Inflammatory macrophage treated with lipopolysaccharide for 4 hours (primary cell): ENCODE measurements around the gene SFXN4.
"Not testable (repeated sequence)": the region's sequence is repeated elsewhere in the genome, so short reads cannot be mapped to it uniquely, and the experiment has no call there.

Source experiments
- DNase-seq: peaks from one replicate; pipeline ENCODE4 v3.0.0-alpha.2; 2020

SFXN4 gene

DNA sequence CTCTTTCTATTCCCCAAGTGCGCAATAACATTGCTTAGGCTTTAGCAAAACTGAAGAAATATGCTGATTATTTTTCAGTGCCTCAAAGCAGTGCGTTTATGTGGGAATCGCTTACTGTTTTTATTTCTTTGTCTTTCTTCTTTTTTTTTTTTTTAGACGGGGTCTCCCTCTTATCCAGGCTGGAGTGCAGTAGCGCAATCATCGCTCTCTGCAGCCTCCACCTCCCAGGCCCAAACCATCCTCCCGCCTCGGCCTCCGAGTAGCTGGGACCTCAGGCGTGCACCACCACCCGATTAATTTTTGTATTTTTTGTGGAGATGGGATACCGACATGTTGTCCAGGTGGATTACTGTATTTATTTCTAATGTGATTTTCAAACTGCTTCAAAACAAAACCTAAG lies 60.4 kb downstream of the SFXN4 start:
- no peak for DNase-seq

DNA sequence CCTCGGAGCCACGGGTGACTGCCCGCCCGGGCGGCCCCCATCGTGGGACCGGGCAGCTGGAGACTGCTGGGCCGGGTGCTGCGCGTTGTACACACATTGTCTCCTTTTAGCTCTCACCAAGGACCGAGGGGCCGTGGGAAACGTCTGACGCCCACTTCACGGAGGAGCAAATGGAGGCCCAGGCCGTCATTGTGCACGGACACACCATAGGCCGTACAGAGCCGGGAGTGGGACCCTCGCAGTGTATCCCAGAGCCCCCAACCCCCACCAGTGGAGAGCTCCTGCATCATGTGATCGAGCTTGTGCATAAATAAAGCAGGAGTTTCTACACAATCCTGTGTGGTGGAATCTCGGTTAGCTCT lies 60.9 kb downstream of the SFXN4 start:
- peak; percentile 22 for DNase-seq

DNA sequence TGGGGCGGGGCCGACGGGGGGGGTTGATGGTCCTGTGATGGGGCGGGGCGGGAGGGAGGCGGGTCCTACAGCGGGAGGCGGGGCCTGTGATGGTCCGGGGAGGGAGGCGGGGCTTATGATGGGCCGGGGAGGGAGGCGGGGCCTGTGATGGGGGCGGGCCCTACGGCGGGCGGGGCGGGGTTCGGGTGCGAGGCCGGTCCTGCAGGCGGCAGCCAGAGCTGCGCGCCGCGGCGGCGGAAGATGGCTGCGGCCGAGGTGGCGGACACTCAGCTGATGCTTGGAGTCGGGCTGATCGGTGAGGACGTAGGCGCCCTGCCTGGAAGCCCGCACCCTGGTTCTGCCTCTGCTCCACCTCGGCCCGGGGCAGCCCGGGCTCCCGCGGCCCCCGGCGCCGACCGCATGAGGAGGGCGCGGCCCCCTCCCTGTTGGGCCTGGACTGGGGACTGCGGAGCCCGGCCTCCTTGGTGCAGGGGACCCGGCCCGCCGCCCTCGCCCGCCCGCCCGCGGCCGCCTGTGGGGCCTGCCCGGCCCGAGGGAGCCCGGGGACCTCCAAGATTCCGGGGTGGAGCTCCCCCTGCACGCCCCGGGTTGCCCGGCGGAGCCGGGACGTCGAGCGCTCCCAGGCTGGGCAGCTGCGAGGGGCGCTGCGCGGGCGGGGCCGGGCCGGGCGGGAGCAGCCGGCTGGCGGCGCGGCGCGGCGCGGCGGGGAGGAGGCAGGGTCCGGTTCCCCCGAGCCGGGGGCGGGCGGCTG lies 61.4 kb downstream of the SFXN4 start, which contains the start of gene DENND10:
Gene DENND10 (plus strand): TSS at position 211 of the 751 bp plus-strand sequence. CDS start 30 bp downstream, at position 241.
- DNase-seq: peak; percentile 78

DNA sequence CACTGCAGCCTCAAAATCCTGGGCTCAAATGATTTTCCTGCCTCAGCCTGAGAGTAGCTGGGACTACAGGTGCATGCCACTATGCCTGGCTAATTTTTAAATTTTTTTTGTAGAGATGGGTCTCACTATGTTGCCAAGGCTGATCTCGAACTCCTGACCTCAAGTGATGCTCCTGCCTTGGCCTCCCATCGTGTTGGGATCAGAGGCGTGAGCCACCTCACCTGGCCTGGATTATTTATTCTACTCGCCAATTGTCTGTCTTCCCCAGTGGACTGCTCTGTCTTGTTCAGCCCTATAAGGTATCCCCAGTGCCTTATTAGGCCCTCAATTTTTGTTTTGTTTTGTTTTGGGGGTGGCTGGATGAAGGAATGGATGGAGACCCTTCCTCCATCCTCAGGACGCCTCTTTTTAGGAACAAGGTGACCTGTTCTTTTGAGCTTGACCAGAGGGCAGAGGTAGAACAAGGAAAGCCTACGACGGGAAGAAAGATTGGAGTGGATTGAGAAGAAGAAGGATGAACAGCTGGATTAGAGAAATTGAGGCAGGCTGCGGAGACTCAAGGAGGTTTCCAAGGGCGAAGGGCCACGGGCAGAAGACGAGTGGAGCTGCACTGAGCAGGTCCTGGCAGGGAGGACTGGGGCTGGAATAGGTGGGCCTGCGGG lies 62.1 kb downstream of the SFXN4 start:
- DNase-seq: no peak

- DNase-seq: no peak
Measured at GRCh38 chr10:119101366-119102098, 64.0 kb downstream of the SFXN4 start.

GRCh38 chr10:119100434-119101238 lies 64.9 kb downstream of the SFXN4 start:
- DNase-seq: peak; percentile 42

DNA sequence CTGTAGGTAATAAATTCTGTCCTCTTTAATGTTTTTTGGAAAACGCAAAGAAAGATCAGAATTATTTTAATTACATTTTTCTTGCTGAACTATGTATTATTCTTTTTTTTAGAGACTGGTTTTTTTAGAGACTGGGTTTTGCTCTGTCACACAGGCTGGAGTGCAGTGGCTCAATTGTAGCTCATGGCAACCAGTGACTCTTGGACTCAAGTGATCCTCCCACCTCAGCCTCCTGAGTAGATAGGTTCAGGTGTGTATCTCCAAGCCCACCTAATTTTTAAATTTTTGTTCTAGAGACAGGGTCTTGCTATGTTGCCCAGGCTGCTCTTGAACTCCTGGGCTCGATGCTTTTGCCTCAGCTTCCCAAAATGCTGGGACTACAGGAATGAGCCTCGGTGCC lies 66.9 kb downstream of the SFXN4 start:
- no peak for DNase-seq

DNA sequence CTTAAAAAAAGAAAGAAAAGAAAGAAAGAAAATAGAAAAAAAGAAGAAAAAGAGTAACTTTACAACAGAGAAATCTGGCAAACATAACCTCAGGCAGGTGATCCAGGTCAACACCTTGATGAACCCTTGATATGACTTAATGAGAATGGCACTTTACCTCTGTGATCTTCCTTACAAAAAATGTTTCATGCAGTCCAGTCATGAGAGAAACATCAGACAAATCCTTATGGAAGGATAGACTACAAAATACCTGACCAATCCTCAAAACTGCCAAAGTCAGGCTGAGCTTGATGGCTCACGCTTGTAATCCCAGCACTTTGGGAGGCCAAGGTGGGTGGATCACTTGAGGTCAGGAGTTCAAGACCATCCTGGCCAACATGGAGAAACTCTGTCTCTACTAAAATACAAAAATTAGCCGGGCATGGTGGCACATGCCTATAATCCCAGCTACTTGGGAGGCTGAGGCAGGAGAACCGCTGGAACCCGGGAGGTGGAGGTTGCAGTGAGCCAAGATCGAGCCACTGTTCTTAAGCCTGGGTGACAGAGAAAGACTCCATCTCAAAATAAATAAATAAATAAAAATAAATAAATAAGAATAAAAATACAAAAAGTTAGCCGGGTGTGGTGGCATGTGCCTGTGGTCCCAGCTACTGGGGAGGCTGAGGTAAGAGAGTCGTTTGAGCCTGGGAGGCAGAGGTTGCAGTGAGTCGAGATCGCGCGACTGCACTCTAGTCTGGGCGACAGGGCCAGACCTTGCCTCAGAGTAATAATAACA lies 68.7 kb downstream of the SFXN4 start:
- DNase-seq: not testable (repeated sequence)

DNA sequence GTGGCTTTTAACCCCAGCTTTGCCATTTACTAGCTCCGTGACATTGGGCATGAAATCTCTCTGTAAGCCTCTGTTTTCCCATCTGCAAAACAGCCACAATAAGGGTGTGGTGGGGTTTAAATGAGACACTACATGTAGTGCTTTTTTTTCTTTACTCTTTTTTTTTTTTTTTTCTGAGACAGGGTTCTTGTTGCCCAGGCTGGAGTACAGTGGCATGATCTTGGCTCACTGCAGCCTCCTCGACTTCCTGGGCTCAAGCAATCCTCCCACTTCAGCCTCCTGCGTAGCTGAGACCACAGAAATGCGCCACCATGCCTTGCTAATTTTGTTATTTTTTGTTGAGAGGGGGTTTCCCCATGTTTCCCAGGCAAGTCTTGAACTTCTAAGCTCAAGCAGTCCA lies 69.9 kb downstream of the SFXN4 start:
- DNase-seq: no peak

- peak; percentile 81 for DNase-seq
Measured at GRCh38 chr10:119090968-119091367, 74.5 kb downstream of the SFXN4 start.
